Type B pancreatic cell (in vitro differentiated cells): ENCODE measurements around the gene HPRT1. TPM values are rescaled to one million over a fixed set of nuclear protein-coding genes. Genes with fewer than 3 reads are reported as not detected.

Experiments
- DNase-seq: peaks from one replicate; pipeline ENCODE4 v3.0.0; 2021; ENCODE audit warnings: mixed read lengths; ENCODE audit not compliant: unreplicated experiment; ENCODE audit errors: extremely low spot score
- H3K27ac Mint-ChIP-seq: 2 replicates; pipeline ENCODE4 v1.8.0; 2021; ENCODE audit warnings: mild to moderate bottlenecking, mixed read lengths
- H3K27me3 Mint-ChIP-seq: 2 replicates; pipeline ENCODE4 v1.8.0; 2021; ENCODE audit warnings: mixed read lengths
- H3K36me3 Mint-ChIP-seq: 2 replicates; pipeline ENCODE4 v1.8.0; 2021; ENCODE audit warnings: mixed read lengths
- H3K4me1 Mint-ChIP-seq: one replicate; pipeline ENCODE4 v1.8.0; 2021; ENCODE audit warnings: mixed read lengths; ENCODE audit not compliant: unreplicated experiment
- H3K4me3 Mint-ChIP-seq: 2 replicates; pipeline ENCODE4 v1.8.0; 2021; ENCODE audit warnings: mild to moderate bottlenecking, mixed read lengths
- H3K9me3 Mint-ChIP-seq: 2 replicates; pipeline ENCODE4 v1.8.0; 2021; ENCODE audit warnings: mixed read lengths
- CTCF ChIP-seq: fragments of 200-600 bp; sonication (generic); conservative IDR thresholded peaks from 2 replicates; pipeline ENCODE4 v1.5.0; 2021; ENCODE audit warnings: antibody characterized with exemption, mild to moderate bottlenecking
- total RNA-seq: library from RNA; stranded (reverse); gene quantifications from 2 replicates; pipeline ENCODE4 v1.2.1, GENCODE V29; 2021; ENCODE audit warnings: low replicate concordance

The HPRT1 gene
- total RNA-seq, 1 donor from 2014 or later, result 20.5 TPM

DNA sequence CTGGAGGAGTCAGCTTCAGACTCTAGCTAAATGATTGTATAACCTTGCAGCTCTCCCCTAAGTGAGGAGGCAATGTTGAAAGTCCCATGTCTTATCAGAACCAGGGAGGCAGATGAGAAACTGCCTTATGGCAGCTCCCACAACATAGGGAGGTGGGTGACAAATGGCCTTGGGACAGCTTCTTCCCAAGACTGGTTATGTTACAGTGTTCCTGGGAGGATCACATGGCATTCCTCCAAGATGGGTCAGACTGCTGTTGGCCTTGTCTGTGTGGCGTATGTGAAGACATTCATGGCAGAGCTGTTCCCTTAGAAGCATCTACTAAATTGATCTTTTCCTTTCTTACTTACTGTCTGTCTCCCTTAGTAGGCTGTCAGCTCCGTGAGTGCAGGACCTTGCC is 42.0 kb downstream of the HPRT1 start:
- no peaks in the 10 kb centered on the region for H3K9me3 Mint-ChIP-seq
- TF ChIP-seq CTCF, result no peak
- H3K27me3 Mint-ChIP-seq, result no peaks in the 10 kb centered on the region
- H3K36me3 Mint-ChIP-seq, result peaks cover 8% of the 10 kb centered on the region
- no peaks in the 10 kb centered on the region for H3K4me1 Mint-ChIP-seq
- DNase-seq, result no peak
- H3K4me3 Mint-ChIP-seq, result no peak overlapping the region
- H3K27ac Mint-ChIP-seq, result no peak overlapping the region

GRCh38 chrX:134502686-134503085 is 42.7 kb downstream of the HPRT1 start:
- no peak for DNase-seq
- Mint-ChIP-seq H3K4me3 (no peak overlapping the region), H3K9me3 (no peaks in the 10 kb centered on the region), H3K36me3 (peaks cover 8% of the 10 kb centered on the region), H3K27ac (no peak overlapping the region), H3K27me3 (no peaks in the 10 kb centered on the region), H3K4me1 (no peaks in the 10 kb centered on the region)
- TF ChIP-seq CTCF, result no peak

DNA sequence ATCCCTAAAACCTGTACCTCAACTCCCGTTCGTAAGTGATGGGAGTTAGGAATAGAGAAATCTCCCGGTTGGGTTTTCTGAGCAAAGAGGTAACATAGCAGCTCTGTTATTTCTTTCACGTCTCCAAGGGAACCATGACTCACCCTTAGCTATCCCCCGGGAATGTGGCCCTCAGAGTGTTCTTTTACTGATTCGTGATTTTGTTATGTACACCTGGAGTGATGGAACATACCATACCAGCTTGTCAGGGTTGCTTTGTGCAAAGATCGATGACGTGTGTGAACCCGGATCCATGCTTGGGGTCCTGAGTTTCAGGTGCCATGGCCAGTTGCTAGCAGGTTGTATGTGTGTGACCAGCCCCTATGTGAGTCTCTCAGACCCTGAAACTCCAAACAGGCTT is 52.6 kb downstream of the HPRT1 start:
- H3K4me1 Mint-ChIP-seq, result no peaks in the 10 kb centered on the region
- no peaks in the 10 kb centered on the region for H3K36me3 Mint-ChIP-seq
- no peak for TF ChIP-seq CTCF
- H3K27ac Mint-ChIP-seq, result no peak overlapping the region
- H3K27me3 Mint-ChIP-seq, result no peaks in the 10 kb centered on the region
- no peaks in the 10 kb centered on the region for H3K9me3 Mint-ChIP-seq
- no peak overlapping the region for H3K4me3 Mint-ChIP-seq
- DNase-seq, result no peak

DNA sequence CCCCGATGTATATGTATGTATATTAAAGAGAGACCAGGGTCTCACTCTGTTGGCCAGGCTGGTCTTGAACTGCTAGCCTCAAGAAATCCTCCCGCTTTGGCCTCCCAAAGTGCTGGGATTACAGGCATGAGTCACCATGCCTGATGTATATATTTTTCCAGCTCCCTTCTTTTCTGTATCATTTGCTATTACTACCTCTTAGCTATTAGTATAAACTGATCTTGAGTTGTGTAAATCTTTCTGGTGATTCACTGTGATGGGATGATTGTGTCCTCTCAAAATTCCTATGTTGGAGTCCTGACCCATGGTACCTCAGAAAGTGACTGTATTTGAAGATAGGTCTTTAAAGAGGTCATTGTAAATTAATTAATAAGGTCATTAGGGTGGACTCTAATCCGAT is 53.1 kb downstream of the HPRT1 start:
- no peak for TF ChIP-seq CTCF
- H3K9me3 Mint-ChIP-seq, result no peaks in the 10 kb centered on the region
- H3K4me3 Mint-ChIP-seq, result no peak overlapping the region
- no peaks in the 10 kb centered on the region for H3K27me3 Mint-ChIP-seq
- H3K36me3 Mint-ChIP-seq, result no peaks in the 10 kb centered on the region
- no peaks in the 10 kb centered on the region for H3K4me1 Mint-ChIP-seq
- DNase-seq, result no peak
- no peak overlapping the region for H3K27ac Mint-ChIP-seq

DNA sequence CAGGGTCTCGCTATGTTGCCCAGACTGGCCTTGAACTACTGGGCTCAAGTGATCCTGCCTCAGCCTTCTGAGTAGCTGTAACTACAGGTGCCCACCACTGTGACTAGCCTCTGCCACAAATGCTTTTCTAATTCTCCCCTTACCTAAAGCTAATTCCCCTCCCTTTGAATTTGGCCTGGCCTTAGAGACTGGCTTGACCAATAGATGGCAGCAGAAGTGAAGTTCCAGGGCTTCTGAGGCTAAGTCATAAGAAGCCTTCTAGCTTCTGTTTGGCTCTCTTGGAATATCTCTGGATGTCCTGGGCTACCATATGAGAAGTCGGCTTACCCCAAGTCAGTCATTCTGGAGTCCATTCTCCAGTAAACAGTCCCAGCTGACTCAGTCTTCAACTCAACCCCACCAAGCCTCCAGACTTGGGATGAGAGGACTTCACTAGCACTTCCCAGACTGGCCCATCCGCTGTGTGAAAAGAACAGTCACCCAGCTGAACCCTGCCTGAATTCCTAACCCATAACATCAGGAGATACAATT is 61.0 kb downstream of the HPRT1 start:
- no peaks in the 10 kb centered on the region for H3K9me3 Mint-ChIP-seq
- no peak overlapping the region for H3K27ac Mint-ChIP-seq
- no peak overlapping the region for H3K4me3 Mint-ChIP-seq
- peak; percentile 70 for TF ChIP-seq CTCF
- H3K36me3 Mint-ChIP-seq, result no peaks in the 10 kb centered on the region
- no peaks in the 10 kb centered on the region for H3K27me3 Mint-ChIP-seq
- H3K4me1 Mint-ChIP-seq, result peaks cover 3% of the 10 kb centered on the region
- DNase-seq, result no peak

GRCh38 chrX:134524181-134524580 is 64.2 kb downstream of the HPRT1 start:
- Mint-ChIP-seq H3K9me3 (no peaks in the 10 kb centered on the region), H3K27me3 (no peaks in the 10 kb centered on the region), H3K4me3 (no peak overlapping the region), H3K36me3 (no peaks in the 10 kb centered on the region), H3K4me1 (peaks cover 8% of the 10 kb centered on the region), H3K27ac (no peak overlapping the region)
- DNase-seq, result no peak
- no peak for TF ChIP-seq CTCF
